Measurements from ENCODE around the gene LTBP2.

DNA sequence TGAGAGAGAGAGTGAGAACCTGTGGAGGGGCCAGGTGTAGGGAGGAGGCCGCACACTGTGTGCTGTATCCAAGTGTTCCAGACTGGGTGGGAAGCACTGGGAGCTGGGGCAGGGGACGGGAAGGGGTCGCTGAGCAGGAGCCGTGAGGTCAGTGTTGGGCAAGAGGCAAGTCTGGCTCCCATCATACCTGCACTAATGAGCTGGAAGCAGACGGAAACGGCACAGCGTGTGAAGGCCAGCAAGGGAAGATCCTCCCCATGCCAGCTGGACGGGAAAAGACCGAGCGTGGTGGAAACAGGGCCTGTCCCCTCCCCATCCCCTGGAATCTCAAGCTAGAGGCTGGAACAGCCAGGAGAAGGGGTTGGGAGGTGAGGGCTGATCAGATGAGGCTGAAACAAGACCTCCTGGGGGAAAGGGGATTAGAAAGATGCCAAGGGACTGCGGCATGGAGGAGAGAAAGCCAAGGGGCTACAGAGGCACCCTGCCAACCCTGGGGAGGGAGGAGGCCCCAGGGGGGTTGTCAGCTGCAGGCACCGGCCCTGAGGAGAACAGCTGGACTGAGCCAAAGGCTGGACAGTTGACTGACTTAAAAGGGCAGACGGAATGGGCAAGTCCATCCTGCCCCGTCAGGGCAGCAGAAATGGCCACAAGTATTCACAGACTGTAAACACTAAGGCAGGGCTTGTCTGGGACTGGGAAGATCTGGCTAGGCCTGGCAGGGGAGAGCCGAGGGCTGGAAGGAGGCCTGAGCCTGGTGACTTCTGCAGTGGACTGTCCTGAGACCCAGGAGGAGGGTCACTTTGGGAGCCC is 19.0 kb upstream of the LTBP2 start:
- no peak for TF ChIP-seq ZFP36 (IDR thresholded peaks at IDR 0.05; ENCODE audit: borderline replicate concordance, partially characterized antibody)
- TF ChIP-seq JUNB (IDR thresholded peaks at IDR 0.05): no peak
- TF ChIP-seq EP300 (IDR thresholded peaks at IDR 0.05): no peak
- TF ChIP-seq CTCF (IDR thresholded peaks at IDR 0.05): no peak
